HL-60 (cell line): Measurements from ENCODE around the gene RHCG.

Experiments used
- DNase-seq, 2 experiments: peaks; one replicate each; pipeline ENCODE4 v3.0.0-alpha.2; 2010 to 2020; ENCODE audit warnings: low read depth in 1 of 2, low spot score in 1 of 2
- H3K27ac ChIP-seq: fragments of 250-450 bp; sonication (Bioruptor Pico); replicated peaks from 2 replicates; pipeline ENCODE4 v1.5.1; 2020; ENCODE audit warnings: mild to moderate bottlenecking, moderate library complexity
- H3K27me3 ChIP-seq: fragments of 250-450 bp; sonication (Bioruptor Pico); 2 replicates; pipeline ENCODE4 v1.5.1; 2021; ENCODE audit warnings: mild to moderate bottlenecking, moderate library complexity; ENCODE audit not compliant: insufficient read depth, poor library complexity, severe bottlenecking
- H3K4me3 ChIP-seq: replicated peaks from 2 replicates; pipeline ENCODE4 v1.5.1; 2011; ENCODE audit warnings: mild to moderate bottlenecking, control low read depth, low read length; ENCODE audit not compliant: insufficient read depth
- CTCF ChIP-seq: IDR thresholded peaks from one replicate; pipeline ENCODE4 v1.5.1; 2011; ENCODE audit warnings: low read length, control low read depth, inconsistent platforms; ENCODE audit not compliant: insufficient read depth
- GABPA ChIP-seq: IDR thresholded peaks from 2 replicates; pipeline ENCODE4 v1.6.1; 2012; ENCODE audit warnings: low read depth
- POLR2AphosphoS5 ChIP-seq: IDR thresholded peaks from 2 replicates; pipeline ENCODE4 v1.6.1; 2012; ENCODE audit warnings: low read depth
- REST ChIP-seq: IDR thresholded peaks from 2 replicates; pipeline ENCODE4 v1.6.1; 2012; ENCODE audit warnings: low read depth; ENCODE audit not compliant: insufficient replicate concordance
- SPI1 ChIP-seq: IDR thresholded peaks from 2 replicates; pipeline ENCODE4 v1.6.1; 2012; ENCODE audit warnings: low read depth, mild to moderate bottlenecking, borderline replicate concordance

The RHCG gene

GRCh38 chr15:89512631-89513030 is 16.2 kb upstream of the RHCG start:
- Histone ChIP-seq H3K4me3 (no peak overlapping the region), H3K27ac (no peak overlapping the region), H3K27me3 (no peaks in the 10 kb centered on the region)
- DNase-seq, result no peak
- TF ChIP-seq POLR2AphosphoS5, result no peak
- no peak for TF ChIP-seq SPI1
- no peak for TF ChIP-seq GABPA
- no peak for TF ChIP-seq CTCF
- TF ChIP-seq REST, result no peak

GRCh38 chr15:89506026-89506686 is 9.8 kb upstream of the RHCG start:
- TF ChIP-seq GABPA (no peak), CTCF (no peak), SPI1 (no peak), POLR2AphosphoS5 (no peak), REST (no peak)
- Histone ChIP-seq H3K4me3 (no peak overlapping the region), H3K27me3 (no peaks in the 10 kb centered on the region), H3K27ac (no peak overlapping the region)
- DNase-seq, result no peak

GRCh38 chr15:89504166-89504565 is 7.8 kb upstream of the RHCG start:
- Histone ChIP-seq H3K27ac (no peak overlapping the region), H3K4me3 (no peak overlapping the region), H3K27me3 (peaks cover 4% of the 10 kb centered on the region)
- DNase-seq, result no peak
- TF ChIP-seq GABPA, result no peak
- no peak for TF ChIP-seq SPI1
- no peak for TF ChIP-seq CTCF
- no peak for TF ChIP-seq REST
- no peak for TF ChIP-seq POLR2AphosphoS5
